ENCODE data around the gene MSMP. TPM values are rescaled to one million over a fixed set of nuclear protein-coding genes. Genes with fewer than 3 reads are reported as not detected.

The MSMP gene
- total and polyA plus RNA-seq, 2 donors (not counting 3 experiments of a cell fraction or from before 2014, with no cell fraction given), result 18.8 to 29.0 TPM

DNA sequence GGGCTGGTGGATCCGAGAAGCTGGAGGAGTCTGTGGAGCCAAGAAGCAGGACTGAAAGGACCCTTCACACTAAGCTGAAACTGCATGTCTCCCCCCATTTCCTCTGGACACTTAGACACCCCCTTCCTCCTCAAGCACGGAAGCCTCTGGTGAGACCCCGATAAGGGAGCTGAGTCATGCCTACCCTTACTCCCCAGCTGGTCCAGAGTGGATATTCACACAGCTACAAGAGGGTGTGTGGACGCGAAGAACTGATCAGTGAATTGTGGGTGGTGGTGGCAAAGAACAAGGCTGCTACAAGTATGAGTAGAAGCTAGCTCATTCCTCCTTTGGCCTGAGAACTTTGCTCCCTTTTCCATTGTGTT lies 26.4 kb downstream of the MSMP start:
- Histone ChIP-seq H3K9me1 (replicated peaks; ENCODE audit: control insufficient read depth, extremely low read depth, insufficient read depth, low read length) (no peaks in the 10 kb centered on the region), H3K4me2 (ENCODE audit: insufficient read depth, low read length) (peak overlapping the region; percentile 97), H3K9ac (replicated peaks; ENCODE audit: extremely low read depth, insufficient read depth, low read length) (peak overlapping the region; percentile 66), H3K27me3 (ENCODE audit: control insufficient read depth in 2 of 2, insufficient read depth in 2 of 2, low read length in 2 of 2) (no peaks in the 10 kb centered on the region), H3K79me2 (ENCODE audit: control insufficient read depth, insufficient read depth, low read length) (peaks cover 81% of the 10 kb centered on the region), H2AFZ (ENCODE audit: low read depth, low read length) (no peak overlapping the region), H4K20me1 (replicated peaks; ENCODE audit: control insufficient read depth, extremely low read depth, insufficient read depth, low read length) (no peaks in the 10 kb centered on the region), H3K9me3 (replicated peaks; ENCODE audit: control insufficient read depth, insufficient read depth, low read length) (no peaks in the 10 kb centered on the region), H3K4me1 (ENCODE audit: control insufficient read depth, extremely low read depth, insufficient read depth, low read length) (peaks cover 49% of the 10 kb centered on the region), H3K27ac (ENCODE audit: insufficient read depth, low read depth, low read length) (peak overlapping the region; percentile 78), H3K4me3 (replicated peaks in 1 of 3; ENCODE audit: insufficient read depth in 1 of 3, low read depth in 1 of 3, low read length in 3 of 3) (peak overlapping the region; percentile 1 to 79 (median 32)), H3K36me3 (ENCODE audit: control insufficient read depth in 2 of 2, extremely low read depth in 1 of 2, insufficient read depth in 2 of 2, low read length in 2 of 2) (peaks cover 19 to 25% of the 10 kb centered on the region in 2 experiments)
- dilution Hi-C loops (cut with MboI; ENCODE audit: extremely low pct_ligation_motif_present, low sequenced_read_pairs) (no loop called here), intact Hi-C loops (cut with micrococcal nuclease) (loop anchor here (5.0 kb wide), 1 partner anchor 155 kb away; no protein-coding TSS in a partner anchor)
- TF ChIP-seq, protein P1, sequence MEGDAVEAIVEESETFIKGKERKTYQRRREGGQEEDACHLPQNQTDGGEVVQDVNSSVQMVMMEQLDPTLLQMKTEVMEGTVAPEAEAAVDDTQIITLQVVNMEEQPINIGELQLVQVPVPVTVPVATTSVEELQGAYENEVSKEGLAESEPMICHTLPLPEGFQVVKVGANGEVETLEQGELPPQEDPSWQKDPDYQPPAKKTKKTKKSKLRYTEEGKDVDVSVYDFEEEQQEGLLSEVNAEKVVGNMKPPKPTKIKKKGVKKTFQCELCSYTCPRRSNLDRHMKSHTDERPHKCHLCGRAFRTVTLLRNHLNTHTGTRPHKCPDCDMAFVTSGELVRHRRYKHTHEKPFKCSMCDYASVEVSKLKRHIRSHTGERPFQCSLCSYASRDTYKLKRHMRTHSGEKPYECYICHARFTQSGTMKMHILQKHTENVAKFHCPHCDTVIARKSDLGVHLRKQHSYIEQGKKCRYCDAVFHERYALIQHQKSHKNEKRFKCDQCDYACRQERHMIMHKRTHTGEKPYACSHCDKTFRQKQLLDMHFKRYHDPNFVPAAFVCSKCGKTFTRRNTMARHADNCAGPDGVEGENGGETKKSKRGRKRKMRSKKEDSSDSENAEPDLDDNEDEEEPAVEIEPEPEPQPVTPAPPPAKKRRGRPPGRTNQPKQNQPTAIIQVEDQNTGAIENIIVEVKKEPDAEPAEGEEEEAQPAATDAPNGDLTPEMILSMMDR (IDR thresholded peaks at IDR 0.05; ENCODE audit: extremely low read depth in 1 of 2, insufficient read depth in 1 of 2, low read depth in 1 of 2, low read length in 2 of 2), result no peak
- TF ChIP-seq FOS (IDR thresholded peaks at IDR 0.05; ENCODE audit: borderline replicate concordance, insufficient read depth, low read length) (no peak), EZH2 (IDR thresholded peaks at IDR 0.05; ENCODE audit: borderline replicate concordance, low read depth, low read length, severe bottlenecking) (no peak), MYC (IDR thresholded peaks at IDR 0.05; ENCODE audit: low read depth, low read length) (no peak), POLR2AphosphoS5 (IDR thresholded peaks at IDR 0.05; ENCODE audit: insufficient read depth, low read depth, low read length) (no peak), POLR2A (IDR thresholded peaks at IDR 0.05; ENCODE audit: low read depth, low read length) (no peak), GATA2 (IDR thresholded peaks at IDR 0.05; ENCODE audit: insufficient read depth, insufficient read length, low read depth, low read length) (peak; percentile 85), JUN (IDR thresholded peaks at IDR 0.05; ENCODE audit: borderline replicate concordance, insufficient read depth, insufficient read length, low read depth) (peak; percentile 24)
- TF ChIP-seq, protein P2, sequence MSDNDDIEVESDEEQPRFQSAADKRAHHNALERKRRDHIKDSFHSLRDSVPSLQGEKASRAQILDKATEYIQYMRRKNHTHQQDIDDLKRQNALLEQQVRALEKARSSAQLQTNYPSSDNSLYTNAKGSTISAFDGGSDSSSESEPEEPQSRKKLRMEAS (IDR thresholded peaks at IDR 0.05; ENCODE audit: insufficient read depth, insufficient read length), result no peak
- FAIRE-seq, result no peak
- ChIA-PET POLR2A (interaction anchor here (0.7 to 1.6 kb wide), 4 partner anchors 13 to 649 kb away, joined by 3 to 7 read pairs (median 5); no protein-coding TSS in a partner anchor), CTCF (interaction anchor here (0.8 to 4.1 kb wide), 25 partner anchors 8 to 184 kb away, joined by 3 to 52 read pairs (median 6); partner anchors contain the start of genes ARHGEF39, CCDC107, GBA2 and HRCT1)
- BruUV-seq (replicated peaks), result no TSS peak
- no peak for DNase-seq (ENCODE audit: low read depth, low spot score)
